Skin epidermis (tissue), 12 donors: ENCODE data around the gene C9orf78.
"Not testable (repeated sequence)": the region's sequence is repeated elsewhere in the genome, so short reads cannot be mapped to it uniquely, and the experiment has no call there.

Experiments used
- H3K27ac ChIP-seq, 21 experiments: fragments of 200-600 bp; sonication (generic) in 11 of 21; one replicate each; pipeline ENCODE4 v1.5.0; 2020; ENCODE audit warnings: mild to moderate bottlenecking in 3 of 21, inconsistent platforms in 2 of 21, moderate library complexity in 2 of 21
- H3K4me3 ChIP-seq, 7 experiments: fragments of 200-600 bp; sonication (generic) in 2 of 7; one replicate each; pipeline ENCODE4 v1.5.0; 2020; ENCODE audit warnings: inconsistent platforms in 2 of 7, mild to moderate bottlenecking in 2 of 7, moderate library complexity in 1 of 7

The C9orf78 gene

DNA sequence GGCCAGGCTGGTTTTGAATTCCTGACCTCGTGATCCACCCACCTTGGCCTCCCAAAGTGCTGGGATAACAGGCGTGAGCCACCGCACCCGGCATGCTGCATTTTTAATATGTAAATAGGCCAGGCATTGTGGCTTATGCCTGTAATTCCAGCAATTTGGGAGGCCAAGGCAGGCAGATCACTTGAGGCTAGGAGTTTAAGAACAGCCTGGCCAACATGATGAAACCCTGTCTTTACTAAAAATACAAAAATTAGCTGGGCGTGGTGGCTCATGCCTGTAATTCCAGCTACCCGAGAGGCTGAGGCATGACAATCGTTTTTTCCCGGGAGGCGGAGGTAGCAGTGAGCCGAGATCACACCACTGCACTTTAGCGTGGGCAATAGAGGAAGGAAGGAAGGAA lies 50.1 kb downstream of the C9orf78 start:
- H3K4me3 ChIP-seq, H3K27ac ChIP-seq: not testable (repeated sequence)

DNA sequence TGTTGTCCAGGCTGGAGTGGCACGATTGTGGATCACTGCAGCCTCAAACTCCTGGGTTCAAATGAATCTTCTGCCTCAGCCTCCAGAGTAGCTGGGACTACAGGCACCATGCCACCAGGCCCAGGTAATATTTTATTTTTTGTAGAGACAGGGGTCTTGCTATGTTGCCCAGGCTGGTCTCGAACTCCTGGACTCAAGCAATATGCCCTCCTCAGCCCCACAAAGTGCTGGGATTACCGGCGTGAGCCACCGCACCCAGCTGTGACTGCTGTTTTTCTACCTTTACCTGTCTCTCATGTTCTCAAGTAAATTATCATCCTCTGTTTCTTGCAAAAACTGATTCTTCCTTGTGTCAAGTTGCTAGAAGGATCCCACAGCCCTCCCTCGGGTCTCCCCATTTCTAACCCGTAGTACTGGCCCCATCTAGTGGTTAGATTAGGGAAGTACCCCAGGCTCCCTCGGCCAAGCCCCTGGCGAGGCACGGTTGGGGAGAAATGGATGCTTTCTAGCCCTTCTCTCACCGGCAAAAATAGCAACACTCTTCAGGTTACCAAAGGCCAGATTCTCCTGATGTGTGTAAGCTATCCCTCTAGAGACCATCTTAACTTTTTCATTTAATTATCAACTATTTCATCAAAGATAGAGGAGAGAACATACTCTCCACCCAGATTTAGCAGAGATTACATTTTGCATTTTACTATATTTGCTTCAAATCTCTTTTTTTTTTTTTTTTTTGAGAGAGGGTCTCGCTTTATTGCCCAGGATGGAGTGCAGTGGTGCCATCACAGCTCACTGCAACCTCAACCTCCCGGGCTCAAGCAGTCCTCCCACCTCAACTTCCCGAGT lies 51.3 kb downstream of the C9orf78 start:
- no peak overlapping the region for H3K4me3 ChIP-seq
- H3K27ac ChIP-seq: no peak overlapping the region

DNA sequence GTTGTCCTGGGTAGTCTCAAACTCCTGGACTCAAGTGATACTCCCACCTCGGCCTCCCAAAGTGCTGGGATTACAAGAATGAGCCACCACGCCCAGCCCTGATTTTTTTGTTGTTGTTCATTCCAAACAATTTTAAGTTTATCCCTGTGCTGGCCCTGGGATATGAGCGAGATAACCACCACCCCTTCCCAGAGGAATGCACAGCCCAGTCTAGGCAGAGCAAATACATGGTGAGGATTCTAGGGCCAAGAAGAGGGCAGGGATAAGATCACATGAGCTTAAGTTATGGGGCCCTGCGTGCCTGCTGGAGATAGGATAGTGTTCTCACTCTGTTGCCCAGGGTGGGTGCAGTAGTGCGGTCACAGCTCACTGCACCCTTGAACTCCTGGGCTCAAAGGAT lies 53.1 kb downstream of the C9orf78 start:
- no peak overlapping the region for H3K4me3 ChIP-seq
- H3K27ac ChIP-seq: no peak overlapping the region

DNA sequence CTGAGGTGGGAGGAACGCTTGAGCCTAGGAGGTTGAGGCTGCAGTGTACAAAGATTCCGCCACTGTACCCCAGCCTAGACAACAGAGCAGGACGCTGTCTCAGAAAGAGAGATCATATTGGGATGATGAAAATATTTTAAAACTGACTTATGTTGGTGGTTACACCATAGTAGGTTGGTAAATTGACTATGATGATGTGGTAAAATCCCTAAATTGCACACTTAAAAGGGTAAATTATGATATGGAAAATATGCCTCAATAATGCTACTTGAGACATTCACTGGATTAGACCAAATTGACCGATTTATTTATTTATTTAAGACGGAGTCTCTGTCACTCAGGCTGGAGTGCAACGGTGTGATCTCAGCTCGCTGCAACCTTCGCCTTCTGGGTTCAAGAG lies 53.9 kb downstream of the C9orf78 start:
- Histone ChIP-seq H3K27ac (no peak overlapping the region), H3K4me3 (no peak overlapping the region)

DNA sequence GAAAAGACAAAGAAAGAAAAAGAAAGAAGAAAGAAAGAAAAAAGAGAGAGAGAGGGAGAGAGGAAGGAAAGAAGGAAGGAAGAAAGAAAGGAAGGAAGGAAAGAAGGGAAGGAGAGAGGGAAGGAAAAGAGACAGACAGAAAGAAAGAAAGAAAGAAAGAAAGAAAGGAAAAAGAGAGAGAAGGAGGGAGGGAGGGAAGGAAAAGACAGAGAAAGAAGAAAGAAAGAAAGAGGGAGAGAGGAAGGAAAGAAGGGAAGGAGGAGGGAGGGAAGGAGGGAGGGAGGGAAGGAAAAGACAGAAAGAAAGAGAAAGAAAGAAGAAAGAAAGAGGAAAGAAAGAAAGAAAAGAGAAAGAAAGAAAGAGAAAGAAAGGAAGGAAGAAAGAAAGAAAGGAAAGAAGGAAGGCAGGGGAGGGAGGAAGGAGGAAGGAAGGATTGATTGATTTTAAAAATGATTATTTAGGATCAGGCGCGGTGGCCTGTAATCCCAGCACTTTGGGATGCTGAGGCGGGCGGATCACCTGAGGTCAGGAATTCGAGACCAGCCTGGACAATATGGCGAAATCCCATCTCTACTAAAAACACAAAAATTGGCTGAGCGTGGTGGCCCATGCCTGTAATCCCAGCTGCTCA lies 55.4 kb downstream of the C9orf78 start:
- Histone ChIP-seq H3K4me3 (no peak overlapping the region), H3K27ac (no peak overlapping the region)

DNA sequence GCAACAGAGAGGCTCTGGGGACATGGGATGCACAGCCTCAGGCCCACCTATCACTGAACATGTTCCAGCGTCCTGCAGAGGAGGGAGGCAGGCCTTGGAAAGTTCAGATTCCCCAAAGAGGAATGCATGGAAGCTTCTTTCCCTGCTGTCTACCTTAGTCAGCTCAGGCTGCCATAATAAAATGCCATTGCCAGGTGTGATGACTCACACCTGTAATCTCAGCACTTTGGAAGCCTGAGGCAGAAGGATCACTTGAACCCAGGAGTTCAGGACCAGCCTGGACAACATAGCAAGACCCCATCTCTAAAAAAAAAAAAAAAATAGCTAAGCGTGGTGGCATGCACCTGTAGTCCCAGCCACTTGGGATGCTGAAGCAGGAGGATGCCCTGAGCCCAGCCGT lies 56.6 kb downstream of the C9orf78 start:
- H3K4me3 ChIP-seq: no peak overlapping the region
- peak overlapping the region in 1 of 21 experiments; percentile 71 for H3K27ac ChIP-seq

DNA sequence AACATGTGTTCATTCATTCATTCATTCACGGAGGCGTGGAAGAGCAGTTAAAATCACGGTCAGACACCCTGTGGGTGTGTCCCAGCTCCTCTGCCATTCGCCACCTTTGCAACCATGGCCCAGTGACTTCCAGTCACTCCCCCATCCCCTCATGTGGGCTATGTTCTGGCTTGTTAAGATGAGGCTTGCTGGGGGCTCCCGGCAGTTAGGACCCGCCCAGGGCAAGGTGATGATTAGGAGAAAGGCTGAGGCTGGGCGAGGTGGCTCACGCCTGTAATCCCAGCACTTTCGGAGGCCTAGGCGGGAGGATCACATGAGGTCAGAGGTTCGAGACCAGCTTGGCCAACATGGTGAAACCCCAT lies 57.3 kb downstream of the C9orf78 start:
- Histone ChIP-seq H3K4me3 (no peak overlapping the region), H3K27ac (peak overlapping the region in 12 of 21 experiments; percentile 3 to 84 (median 48))
